NCI-H187 treated with DMSO at 0.1 percent for 48 hours (cell line): Measurements from ENCODE around the gene AOX1.
"Not testable (repeated sequence)": the region's sequence is repeated elsewhere in the genome, so short reads cannot be mapped to it uniquely, and the experiment has no call there.

Experiments used
- DNase-seq: peaks from one replicate; lab custom pipeline; 2025; lab: John Stamatoyannopoulos, UW

AOX1 gene

GRCh38 chr2:200585730-200586643 lies at the start of gene AOX1:
TSS of gene AOX1 (plus strand) at chr2:200586014. CDS start at chr2:200586109, 95 bp downstream.
- no peak for DNase-seq

- DNase-seq, result no peak
These were observed 47.7 kb upstream of the AOX1 start for GRCh38 chr2:200538139-200538538.

GRCh38 chr2:200540793-200541192 lies 45.0 kb upstream of the AOX1 start:
- no peak for DNase-seq

GRCh38 chr2:200566596-200566995 lies 19.2 kb upstream of the AOX1 start:
- DNase-seq, result not testable (repeated sequence)

GRCh38 chr2:200567932-200568331 lies 17.9 kb upstream of the AOX1 start:
- no peak for DNase-seq

GRCh38 chr2:200575957-200576356 lies 9.9 kb upstream of the AOX1 start:
- DNase-seq, result no peak

- no peak for DNase-seq
These were observed 8.8 kb upstream of the AOX1 start for GRCh38 chr2:200577027-200577426.

GRCh38 chr2:200578778-200579177 lies 7.0 kb upstream of the AOX1 start:
- no peak for DNase-seq

GRCh38 chr2:200584639-200585038 lies 1.2 kb upstream of the AOX1 start:
- DNase-seq, result no peak

- DNase-seq, result no peak
These were observed 479 bp upstream of the AOX1 start for GRCh38 chr2:200585340-200585729.

- DNase-seq, result no peak
These were observed 796 bp downstream of the AOX1 start for GRCh38 chr2:200586644-200586975.

GRCh38 chr2:200587007-200587616 lies 1.3 kb downstream of the AOX1 start:
- DNase-seq, result no peak

GRCh38 chr2:200588076-200588678 lies 2.4 kb downstream of the AOX1 start:
- DNase-seq, result no peak

GRCh38 chr2:200590090-200590489 lies 4.3 kb downstream of the AOX1 start:
- DNase-seq, result no peak

GRCh38 chr2:200591308-200591707 lies 5.5 kb downstream of the AOX1 start:
- DNase-seq, result no peak

GRCh38 chr2:200592406-200593075 lies 6.7 kb downstream of the AOX1 start:
- no peak for DNase-seq

GRCh38 chr2:200593905-200594304 lies 8.1 kb downstream of the AOX1 start:
- DNase-seq, result no peak

GRCh38 chr2:200595913-200596312 lies 10.1 kb downstream of the AOX1 start:
- no peak for DNase-seq

- no peak for DNase-seq
These were observed 11.2 kb downstream of the AOX1 start for GRCh38 chr2:200596774-200597570.

GRCh38 chr2:200599206-200599605 lies 13.4 kb downstream of the AOX1 start:
- no peak for DNase-seq

GRCh38 chr2:200600549-200601225 lies 14.9 kb downstream of the AOX1 start:
- no peak for DNase-seq
